Measurements from ENCODE around the gene REEP3.

DNA sequence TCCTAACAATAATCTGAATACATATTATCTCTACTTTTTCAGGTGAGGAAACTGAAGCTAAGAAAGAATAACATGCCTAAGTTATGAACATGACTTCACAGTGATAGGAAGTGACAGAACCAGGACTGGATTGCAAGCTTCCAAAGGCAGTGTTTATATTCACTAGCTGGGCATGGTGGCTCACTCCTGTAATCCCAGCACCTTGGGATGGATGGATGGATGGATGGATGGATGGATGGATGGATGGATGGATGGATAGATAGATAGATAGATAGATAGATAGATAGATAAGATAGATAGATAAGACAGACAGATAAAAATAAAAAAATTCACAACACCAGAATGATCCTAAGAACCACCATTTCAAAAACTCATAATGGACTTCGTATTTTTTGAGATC, 37.2 kb upstream of the REEP3 start:
- TF ChIP-seq, protein P1, sequence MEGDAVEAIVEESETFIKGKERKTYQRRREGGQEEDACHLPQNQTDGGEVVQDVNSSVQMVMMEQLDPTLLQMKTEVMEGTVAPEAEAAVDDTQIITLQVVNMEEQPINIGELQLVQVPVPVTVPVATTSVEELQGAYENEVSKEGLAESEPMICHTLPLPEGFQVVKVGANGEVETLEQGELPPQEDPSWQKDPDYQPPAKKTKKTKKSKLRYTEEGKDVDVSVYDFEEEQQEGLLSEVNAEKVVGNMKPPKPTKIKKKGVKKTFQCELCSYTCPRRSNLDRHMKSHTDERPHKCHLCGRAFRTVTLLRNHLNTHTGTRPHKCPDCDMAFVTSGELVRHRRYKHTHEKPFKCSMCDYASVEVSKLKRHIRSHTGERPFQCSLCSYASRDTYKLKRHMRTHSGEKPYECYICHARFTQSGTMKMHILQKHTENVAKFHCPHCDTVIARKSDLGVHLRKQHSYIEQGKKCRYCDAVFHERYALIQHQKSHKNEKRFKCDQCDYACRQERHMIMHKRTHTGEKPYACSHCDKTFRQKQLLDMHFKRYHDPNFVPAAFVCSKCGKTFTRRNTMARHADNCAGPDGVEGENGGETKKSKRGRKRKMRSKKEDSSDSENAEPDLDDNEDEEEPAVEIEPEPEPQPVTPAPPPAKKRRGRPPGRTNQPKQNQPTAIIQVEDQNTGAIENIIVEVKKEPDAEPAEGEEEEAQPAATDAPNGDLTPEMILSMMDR (conservative IDR thresholded peaks at IDR 0.05; ENCODE audit: low read depth, low read length) = no peak
- TF ChIP-seq MAFK (IDR thresholded peaks at IDR 0.05; ENCODE audit: low read depth, low read length) = no peak
- TF ChIP-seq RAD21 (IDR thresholded peaks at IDR 0.05; ENCODE audit: low read length) = no peak
- TF ChIP-seq RFX5 (IDR thresholded peaks at IDR 0.05; ENCODE audit: low read depth, low read length) = no peak
- TF ChIP-seq SMC3 (IDR thresholded peaks at IDR 0.05; ENCODE audit: low read depth, low read length) = no peak
- no peak for TF ChIP-seq POLR2A (IDR thresholded peaks at IDR 0.05; ENCODE audit: low read depth, low read length)
- TF ChIP-seq, protein P2, sequence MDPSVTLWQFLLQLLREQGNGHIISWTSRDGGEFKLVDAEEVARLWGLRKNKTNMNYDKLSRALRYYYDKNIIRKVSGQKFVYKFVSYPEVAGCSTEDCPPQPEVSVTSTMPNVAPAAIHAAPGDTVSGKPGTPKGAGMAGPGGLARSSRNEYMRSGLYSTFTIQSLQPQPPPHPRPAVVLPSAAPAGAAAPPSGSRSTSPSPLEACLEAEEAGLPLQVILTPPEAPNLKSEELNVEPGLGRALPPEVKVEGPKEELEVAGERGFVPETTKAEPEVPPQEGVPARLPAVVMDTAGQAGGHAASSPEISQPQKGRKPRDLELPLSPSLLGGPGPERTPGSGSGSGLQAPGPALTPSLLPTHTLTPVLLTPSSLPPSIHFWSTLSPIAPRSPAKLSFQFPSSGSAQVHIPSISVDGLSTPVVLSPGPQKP (IDR thresholded peaks at IDR 0.05; ENCODE audit: borderline replicate concordance, low read depth, low read length) = no peak
- TF ChIP-seq MAZ (IDR thresholded peaks at IDR 0.05; ENCODE audit: borderline replicate concordance, low read depth, low read length) = no peak
- no peak for TF ChIP-seq MXI1 (IDR thresholded peaks at IDR 0.05; ENCODE audit: borderline replicate concordance, low read depth, low read length)
- TF ChIP-seq FOS (IDR thresholded peaks at IDR 0.05; ENCODE audit: low read depth, low read length) = no peak
- TF ChIP-seq NFE2L2 (IDR thresholded peaks at IDR 0.05; ENCODE audit: low read depth, low read length) = no peak
- TF ChIP-seq BHLHE40 (IDR thresholded peaks at IDR 0.05; ENCODE audit: low read depth, low read length) = no peak

All from IMR-90 (cell line).